GM21360 (cell line): Measurements from ENCODE around the gene DNAH8.

Source experiments
- ATAC-seq: cut with Tn5 transposase; IDR thresholded peaks from one replicate; pipeline ENCODE4 v1.9.1; 2021; ENCODE audit warnings: mild to moderate bottlenecking, moderate library complexity; ENCODE audit not compliant: unreplicated experiment

Gene DNAH8

DNA sequence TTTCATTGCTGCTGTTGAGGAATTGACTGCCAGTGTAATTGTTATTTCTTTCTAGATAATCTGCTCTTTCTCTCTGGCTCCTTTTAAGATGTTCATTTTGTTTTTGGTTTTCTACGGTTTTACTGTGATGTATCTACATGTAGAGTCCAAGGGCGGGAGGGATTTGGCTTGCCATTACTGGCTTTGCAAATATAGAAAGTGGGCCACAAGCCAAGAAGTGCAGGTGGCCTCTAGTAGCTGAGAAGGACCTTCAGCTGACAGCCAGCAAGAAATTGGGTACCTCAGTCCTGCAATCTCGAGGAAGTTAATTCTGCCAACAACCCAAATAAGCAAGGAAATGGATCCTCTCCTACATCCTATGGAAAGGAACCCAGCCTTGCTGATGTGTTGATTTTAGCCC lies 290.7 kb downstream of the DNAH8 start:
- ATAC-seq, result no peak

- ATAC-seq, result no peak
Measured at GRCh38 chr6:39007575-39007974, 292.5 kb downstream of the DNAH8 start.

GRCh38 chr6:39008737-39009136 lies 293.6 kb downstream of the DNAH8 start:
- no peak for ATAC-seq

GRCh38 chr6:39009476-39009875 lies 294.4 kb downstream of the DNAH8 start:
- ATAC-seq, result no peak

- no peak for ATAC-seq
Measured at GRCh38 chr6:39016839-39017546, 301.9 kb downstream of the DNAH8 start.

DNA sequence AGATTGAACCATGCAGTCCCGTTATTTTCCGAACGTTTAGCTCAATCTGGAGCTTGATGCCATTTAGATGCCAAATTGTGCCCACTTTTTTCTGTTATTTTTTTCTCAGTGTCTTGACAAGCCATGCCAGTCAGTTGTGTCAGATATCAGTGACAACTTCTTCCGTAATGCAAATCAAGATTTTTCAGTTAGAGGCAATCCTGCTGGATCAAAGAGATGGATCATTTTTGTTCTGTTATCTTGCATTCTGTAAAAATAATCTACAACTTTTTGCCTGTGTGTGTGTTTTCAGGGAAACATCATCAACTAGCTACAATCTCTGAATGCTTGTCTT lies 302.4 kb downstream of the DNAH8 start:
- ATAC-seq, result no peak

DNA sequence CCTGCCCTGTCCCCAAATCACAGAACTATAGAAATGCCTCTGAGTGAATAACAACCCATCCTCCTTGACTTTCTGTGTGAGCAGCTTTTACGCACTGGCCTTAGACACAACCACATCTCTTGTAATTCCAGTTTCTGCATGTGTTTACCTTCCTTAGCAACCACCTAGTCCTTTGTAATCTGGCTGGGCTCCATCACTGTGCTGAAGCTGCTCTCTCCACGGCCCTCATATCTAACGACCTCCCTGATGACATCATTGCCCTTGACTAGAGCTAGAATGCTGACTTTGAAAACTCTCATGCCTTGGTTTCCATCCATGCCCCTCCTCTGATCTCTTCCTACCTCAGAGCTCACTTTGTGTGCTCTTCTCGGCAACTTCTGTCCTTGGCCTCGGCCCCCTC lies 303.0 kb downstream of the DNAH8 start:
- no peak for ATAC-seq

GRCh38 chr6:39020136-39020535 lies 305.0 kb downstream of the DNAH8 start:
- ATAC-seq, result no peak

- ATAC-seq, result no peak
Measured at GRCh38 chr6:39021041-39021440, 305.9 kb downstream of the DNAH8 start.

GRCh38 chr6:39021779-39022178 lies 306.7 kb downstream of the DNAH8 start:
- no peak for ATAC-seq

DNA sequence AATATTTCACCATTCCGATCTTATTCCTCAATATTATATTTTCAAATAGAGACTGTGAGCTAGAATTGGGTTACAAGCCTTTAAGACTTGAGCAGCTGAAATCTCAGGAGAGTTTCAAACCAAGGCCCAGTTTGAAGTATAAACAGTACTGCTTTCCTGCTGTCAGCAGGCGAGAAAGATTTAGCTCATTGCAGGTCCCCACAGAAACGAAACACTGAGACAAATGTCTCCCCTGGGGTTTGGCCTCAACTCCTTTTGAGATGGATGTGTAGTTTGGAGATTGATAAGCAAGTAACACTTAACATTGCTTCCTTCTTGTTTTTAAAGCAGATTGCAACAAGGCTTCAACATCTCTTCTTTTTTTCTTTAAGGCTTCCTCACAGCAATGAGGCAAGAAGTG lies 311.1 kb downstream of the DNAH8 start:
- no peak for ATAC-seq

GRCh38 chr6:39029156-39030011 lies 314.3 kb downstream of the DNAH8 start:
- no peak for ATAC-seq

DNA sequence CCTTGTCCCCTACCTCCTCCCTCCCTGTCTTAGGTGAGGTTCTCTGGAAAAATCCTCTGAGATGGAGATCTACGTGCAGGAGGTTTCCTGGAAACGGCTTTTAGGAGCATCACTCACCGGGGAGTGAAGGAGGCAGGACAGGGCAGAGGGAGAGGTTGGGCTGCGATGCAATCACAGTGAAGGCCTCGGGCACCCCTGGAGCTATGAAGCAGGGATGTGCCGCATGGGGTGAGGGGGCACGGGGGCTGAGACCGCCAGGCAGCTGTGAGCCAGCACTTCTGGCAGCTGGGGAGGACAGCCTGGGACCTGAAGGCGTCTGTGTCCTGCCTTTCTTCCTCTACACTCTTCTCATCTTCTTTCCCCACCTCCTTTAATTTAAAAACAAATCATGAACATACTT lies 320.6 kb downstream of the DNAH8 start:
- ATAC-seq, result no peak

DNA sequence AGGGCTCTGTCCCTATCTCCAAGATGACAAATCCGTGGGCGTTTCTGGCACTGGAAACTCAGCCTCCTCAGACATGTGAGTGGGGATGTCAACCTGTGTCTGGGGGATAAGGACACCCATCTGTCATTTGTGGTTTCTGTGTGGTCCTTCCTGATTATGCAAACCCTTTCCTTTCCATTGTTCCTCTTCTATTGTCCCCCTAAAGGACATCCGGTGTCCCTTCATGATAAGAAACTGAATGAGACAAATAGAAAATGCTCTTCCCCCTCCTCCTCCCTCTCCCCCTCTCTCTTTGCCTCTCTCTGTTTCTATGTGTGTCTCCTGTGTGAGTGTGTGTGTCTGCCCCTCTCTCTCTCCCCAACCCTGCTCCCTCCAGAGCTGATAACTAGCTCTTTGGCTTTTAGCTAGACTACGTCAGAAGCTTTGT lies 322.0 kb downstream of the DNAH8 start:
- no peak for ATAC-seq

GRCh38 chr6:39037707-39038106 lies 322.6 kb downstream of the DNAH8 start:
- no peak for ATAC-seq

GRCh38 chr6:39040080-39040673 lies 325.1 kb downstream of the DNAH8 start:
- no peak for ATAC-seq

DNA sequence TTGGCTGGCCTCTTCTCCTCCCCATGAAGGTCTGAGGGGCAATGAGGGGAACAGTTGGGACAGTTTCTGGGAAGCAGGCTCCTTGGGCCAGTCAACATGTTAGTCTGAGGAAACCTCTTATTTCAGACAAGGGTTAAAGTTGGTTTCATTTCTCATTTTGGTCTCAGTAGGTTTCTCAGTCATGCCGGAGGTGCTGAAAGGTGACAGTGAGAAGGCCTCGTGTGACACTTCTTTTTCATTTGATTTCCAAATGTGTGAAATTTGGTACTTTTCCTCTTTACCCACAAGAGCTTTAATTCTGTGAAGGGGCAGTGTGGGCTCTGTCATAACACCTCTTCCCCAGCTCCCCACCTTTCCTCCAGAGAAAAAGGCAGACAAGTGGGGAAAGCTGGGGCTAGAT lies 326.0 kb downstream of the DNAH8 start:
- ATAC-seq, result no peak

DNA sequence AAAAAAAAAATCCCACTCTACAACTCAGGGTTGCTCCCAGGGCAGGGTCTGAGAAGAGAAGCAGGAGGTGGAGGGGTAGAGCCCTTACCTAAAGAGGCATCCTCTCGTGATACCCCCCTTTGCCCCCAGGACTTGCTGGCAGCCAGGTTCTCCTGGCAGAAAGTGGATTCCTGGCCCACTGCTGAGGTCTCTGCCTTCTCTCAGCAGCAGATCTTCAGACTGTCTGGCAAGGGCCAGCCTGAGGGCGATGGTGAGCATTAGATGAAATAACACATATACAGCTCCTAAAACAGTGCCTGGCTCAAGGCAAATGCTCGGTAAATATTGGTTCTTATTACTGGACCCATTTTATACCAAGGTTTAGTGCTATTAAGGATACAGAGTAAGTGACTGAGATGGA lies 328.7 kb downstream of the DNAH8 start:
- no peak for ATAC-seq

DNA sequence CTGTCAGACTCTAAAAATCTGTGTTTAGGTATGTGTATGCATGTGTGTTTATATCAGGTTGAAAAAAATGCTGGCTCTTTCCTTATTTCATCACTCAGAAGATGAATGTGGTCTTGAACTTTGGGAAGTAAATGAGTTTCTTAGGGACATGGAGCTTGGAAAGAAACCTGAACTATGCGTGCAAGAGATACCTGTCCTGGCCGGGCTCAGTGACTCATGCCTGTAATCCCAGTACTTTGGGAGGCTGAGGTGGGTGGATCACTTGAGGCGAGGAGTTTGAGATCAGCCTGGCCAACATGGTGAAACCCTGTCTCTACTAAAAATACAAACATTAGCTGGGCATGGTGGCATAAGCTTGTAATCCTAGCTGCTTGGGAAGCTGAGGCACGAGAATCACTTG lies 329.1 kb downstream of the DNAH8 start:
- no peak for ATAC-seq

GRCh38 chr6:39047434-39048327 lies 332.6 kb downstream of the DNAH8 start:
- no peak for ATAC-seq
